LNCaP clone FGC (cell line): ENCODE measurements around the gene TMEM198.

Experiments
- DNase-seq: peaks from one replicate; pipeline ENCODE4 v3.0.0-alpha.2; 2011; ENCODE audit warnings: low read depth
- H3K4me3 ChIP-seq: 2 replicates; pipeline ENCODE4 v1.5.1; 2011; ENCODE audit warnings: mild to moderate bottlenecking, low read depth, low read length, control low read depth
- TF ChIP-seq, protein P1 (sequence below): IDR thresholded peaks from 2 replicates; pipeline ENCODE4 v1.5.1; 2012; ENCODE audit warnings: mild to moderate bottlenecking; ENCODE audit not compliant: control insufficient read depth, insufficient read depth; ENCODE audit errors: extremely low read depth

TMEM198 gene

DNA sequence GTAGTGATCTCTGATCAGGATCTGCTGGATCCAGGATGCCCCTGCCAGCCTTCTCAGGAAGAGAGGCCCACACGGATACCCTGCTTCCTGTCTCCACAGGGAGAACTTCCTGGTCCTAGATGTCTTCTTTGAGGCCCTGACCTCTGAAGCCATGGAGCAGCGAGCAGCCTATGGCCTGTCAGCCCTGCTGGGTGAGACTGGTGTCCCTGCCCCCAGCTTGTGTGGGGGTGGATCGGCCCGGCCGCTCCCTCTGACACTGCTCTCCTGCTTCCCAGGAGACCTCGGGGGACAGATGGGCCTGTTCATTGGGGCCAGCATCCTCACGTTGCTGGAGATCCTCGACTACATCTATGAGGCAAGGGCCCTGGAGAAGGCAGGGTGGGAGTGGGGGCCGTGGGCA is 6.9 kb upstream of the TMEM198 start:
- no peak overlapping the region for H3K4me3 ChIP-seq
- TF ChIP-seq, protein P1, sequence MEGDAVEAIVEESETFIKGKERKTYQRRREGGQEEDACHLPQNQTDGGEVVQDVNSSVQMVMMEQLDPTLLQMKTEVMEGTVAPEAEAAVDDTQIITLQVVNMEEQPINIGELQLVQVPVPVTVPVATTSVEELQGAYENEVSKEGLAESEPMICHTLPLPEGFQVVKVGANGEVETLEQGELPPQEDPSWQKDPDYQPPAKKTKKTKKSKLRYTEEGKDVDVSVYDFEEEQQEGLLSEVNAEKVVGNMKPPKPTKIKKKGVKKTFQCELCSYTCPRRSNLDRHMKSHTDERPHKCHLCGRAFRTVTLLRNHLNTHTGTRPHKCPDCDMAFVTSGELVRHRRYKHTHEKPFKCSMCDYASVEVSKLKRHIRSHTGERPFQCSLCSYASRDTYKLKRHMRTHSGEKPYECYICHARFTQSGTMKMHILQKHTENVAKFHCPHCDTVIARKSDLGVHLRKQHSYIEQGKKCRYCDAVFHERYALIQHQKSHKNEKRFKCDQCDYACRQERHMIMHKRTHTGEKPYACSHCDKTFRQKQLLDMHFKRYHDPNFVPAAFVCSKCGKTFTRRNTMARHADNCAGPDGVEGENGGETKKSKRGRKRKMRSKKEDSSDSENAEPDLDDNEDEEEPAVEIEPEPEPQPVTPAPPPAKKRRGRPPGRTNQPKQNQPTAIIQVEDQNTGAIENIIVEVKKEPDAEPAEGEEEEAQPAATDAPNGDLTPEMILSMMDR: no peak
- DNase-seq: no peak

GRCh38 chr2:219537657-219538488 is 6.0 kb upstream of the TMEM198 start:
- H3K4me3 ChIP-seq: no peak overlapping the region
- TF ChIP-seq, protein P1: no peak
- DNase-seq: no peak

DNA sequence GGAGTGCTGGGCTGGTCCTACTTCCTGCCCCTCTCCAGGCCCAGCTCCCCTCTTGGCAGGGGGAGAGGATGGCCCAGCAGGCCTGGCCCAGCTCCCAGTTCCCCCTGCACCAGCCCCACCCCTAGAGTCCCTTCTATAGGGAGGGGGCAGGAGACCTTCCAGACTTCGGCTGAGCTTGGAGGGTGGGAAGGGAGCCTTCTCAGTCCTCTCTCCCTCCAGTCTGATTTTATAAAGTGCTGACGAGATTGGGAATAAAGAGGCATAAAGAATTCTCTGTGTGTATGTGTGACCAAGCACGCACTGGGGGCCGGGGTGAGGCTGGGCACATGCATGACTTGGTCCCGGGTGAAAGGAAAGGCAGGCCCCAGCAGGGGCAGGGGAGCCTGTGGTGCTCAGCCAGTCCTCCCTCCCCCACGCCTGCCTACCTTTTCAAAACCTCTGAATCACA is 5.3 kb upstream of the TMEM198 start:
- no peak for DNase-seq
- H3K4me3 ChIP-seq: no peak overlapping the region
- TF ChIP-seq, protein P1: no peak

- H3K4me3 ChIP-seq: no peak overlapping the region
- TF ChIP-seq, protein P1: no peak
- DNase-seq: no peak
Observed at GRCh38 chr2:219538956-219539788, 4.7 kb upstream of the TMEM198 start.

DNA sequence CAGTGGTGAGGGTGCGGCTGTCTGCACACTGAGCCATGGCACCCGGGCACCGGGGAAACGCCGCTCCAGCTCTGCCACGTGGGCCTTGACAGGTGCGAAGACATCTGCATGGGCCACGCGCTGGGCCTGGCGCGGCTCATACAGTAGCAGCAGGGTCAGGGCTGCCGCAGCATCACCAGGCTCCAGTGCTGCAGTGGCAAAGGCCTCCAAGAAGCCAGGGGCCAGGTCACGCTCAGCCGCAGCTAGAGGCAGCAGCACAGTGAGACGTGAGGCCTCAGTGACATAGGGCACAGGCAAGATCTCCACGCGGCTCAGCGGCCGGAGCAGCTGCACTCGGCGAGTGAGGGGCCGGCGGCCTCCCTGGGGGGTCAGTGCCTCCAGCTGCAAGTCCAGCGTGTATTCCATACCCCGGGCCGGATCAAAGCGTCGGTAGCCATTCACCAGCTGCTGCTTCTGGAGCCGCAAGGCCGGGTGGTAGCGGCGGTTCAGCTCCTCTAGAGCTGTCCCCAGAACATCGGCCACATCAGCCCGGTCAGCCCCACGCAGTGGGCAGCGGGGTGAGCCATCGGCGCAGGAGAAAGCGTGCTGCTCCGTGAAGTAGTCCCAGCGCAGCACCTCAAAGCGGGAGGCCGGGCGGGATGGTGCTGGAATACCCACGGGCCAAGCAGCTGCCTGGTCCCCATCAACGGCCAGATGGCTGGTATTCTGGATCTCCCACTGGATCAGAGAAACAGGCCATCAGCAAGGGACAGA is 3.7 kb upstream of the TMEM198 start:
- TF ChIP-seq, protein P1: no peak
- no peak overlapping the region for H3K4me3 ChIP-seq
- DNase-seq: no peak

DNA sequence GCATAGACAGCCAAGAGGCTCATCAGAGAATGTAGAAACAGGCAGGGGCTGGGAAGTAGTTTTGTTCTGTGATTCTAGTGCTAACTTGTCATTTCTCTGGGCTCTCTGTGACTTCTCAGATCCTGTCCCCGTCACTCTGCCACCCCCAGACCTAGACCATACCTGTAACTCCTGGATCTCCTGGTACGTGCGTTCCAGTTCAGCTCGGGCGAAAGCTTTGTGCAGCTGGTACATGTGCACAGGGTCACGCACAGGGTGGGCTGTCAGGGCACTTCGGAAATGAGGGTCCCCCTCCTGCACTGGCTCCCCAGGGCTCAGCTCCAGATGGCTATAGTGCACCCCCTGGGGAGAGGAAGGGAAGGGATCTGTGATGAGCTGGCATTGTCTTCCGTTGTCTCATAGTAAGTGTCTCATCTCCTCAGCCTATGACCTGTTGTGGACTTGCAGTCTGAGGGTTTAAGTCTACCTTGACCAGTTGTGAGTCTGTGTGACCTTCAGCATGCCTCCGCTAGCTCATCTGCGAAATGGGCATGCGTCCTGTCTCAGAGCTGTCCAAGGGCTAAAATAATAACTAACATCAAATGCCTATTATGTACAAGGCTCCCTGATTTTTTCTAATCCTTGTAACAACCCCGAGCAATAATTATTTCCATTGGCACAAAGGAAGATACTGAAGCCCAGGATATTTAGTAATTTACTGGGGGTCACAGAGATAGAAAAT is 2.9 kb upstream of the TMEM198 start:
- H3K4me3 ChIP-seq: no peak overlapping the region
- DNase-seq: no peak
- TF ChIP-seq, protein P1: no peak
